GM23338 (cell line): Measurements from ENCODE around the gene LDLRAD3. TPM values are rescaled to one million over a fixed set of nuclear protein-coding genes. Genes with fewer than 3 reads are reported as not detected.

Source experiments
- ATAC-seq: fragments of 200-7000 bp; cut with Tn5 transposase; 3 replicates; pipeline ENCODE4 v1.9.1; 2020
- DNase-seq: peaks from one replicate; pipeline ENCODE4 v3.0.0-alpha.2; 2015; ENCODE audit warnings: low spot score
- H2AFZ ChIP-seq: fragments of 200-600 bp; sonication (generic); 2 replicates; pipeline ENCODE4 v1.8.0; 2016; ENCODE audit warnings: antibody characterized with exemption, mild to moderate bottlenecking, moderate library complexity
- H3F3A ChIP-seq: fragments of 200-600 bp; sonication (generic); replicated peaks from 2 replicates; pipeline ENCODE4 v1.8.0; 2017; ENCODE audit warnings: antibody characterized with exemption, mixed run types, low read depth
- H3K27ac ChIP-seq: fragments of 200-600 bp; sonication (generic); 2 replicates; pipeline ENCODE4 v1.6.1; 2016; ENCODE audit warnings: low read depth
- H3K27me3 ChIP-seq: fragments of 200-600 bp; sonication (generic); 2 replicates; pipeline ENCODE4 v1.8.0; 2016; ENCODE audit warnings: mild to moderate bottlenecking, mixed run types, moderate library complexity; ENCODE audit not compliant: insufficient read depth
- H3K36me3 ChIP-seq: fragments of 200-600 bp; sonication (generic); 2 replicates; pipeline ENCODE4 v1.8.0; 2016; ENCODE audit warnings: mild to moderate bottlenecking; ENCODE audit not compliant: insufficient read depth
- H3K4me1 ChIP-seq: fragments of 200-600 bp; sonication (generic); 2 replicates; pipeline ENCODE4 v1.8.0; 2016; ENCODE audit warnings: mild to moderate bottlenecking, moderate library complexity; ENCODE audit not compliant: insufficient read depth
- H3K4me2 ChIP-seq: fragments of 200-600 bp; sonication (generic); 2 replicates; pipeline ENCODE4 v1.7.1; 2017; ENCODE audit warnings: mixed run types
- H3K4me3 ChIP-seq: fragments of 200-600 bp; sonication (generic); 2 replicates; pipeline ENCODE4 v1.6.1; 2016; ENCODE audit warnings: mixed run types
- H3K79me2 ChIP-seq: fragments of 200-600 bp; sonication (generic); replicated peaks from 2 replicates; pipeline ENCODE4 v1.8.0; 2017; ENCODE audit warnings: mild to moderate bottlenecking; ENCODE audit not compliant: insufficient read depth
- H3K9me2 ChIP-seq: fragments of 200-600 bp; sonication (generic); 2 replicates; pipeline ENCODE4 v1.8.0; 2017; ENCODE audit not compliant: insufficient read depth
- H4K20me1 ChIP-seq: fragments of 200-600 bp; sonication (generic); replicated peaks from 2 replicates; pipeline ENCODE4 v1.8.0; 2017; ENCODE audit warnings: mild to moderate bottlenecking; ENCODE audit not compliant: insufficient read depth
- H3K27ac Mint-ChIP-seq: 2 replicates; pipeline ENCODE4 v1.8.0; 2020; ENCODE audit warnings: inconsistent platforms, mild to moderate bottlenecking, moderate library complexity, mixed read lengths
- H3K27me3 Mint-ChIP-seq: 3 replicates; pipeline ENCODE4 v1.8.0; 2022; ENCODE audit warnings: low read depth, mild to moderate bottlenecking, moderate library complexity, mixed read lengths, inconsistent platforms; ENCODE audit not compliant: insufficient read depth, poor library complexity
- H3K36me3 Mint-ChIP-seq: 3 replicates; pipeline ENCODE4 v1.8.0; 2021; ENCODE audit warnings: low read depth, mild to moderate bottlenecking, inconsistent platforms, moderate library complexity, mixed read lengths
- H3K4me1 Mint-ChIP-seq: 3 replicates; pipeline ENCODE4 v1.8.0; 2020; ENCODE audit warnings: mild to moderate bottlenecking, inconsistent platforms, mixed read lengths
- H3K4me3 Mint-ChIP-seq: 3 replicates; pipeline ENCODE4 v1.8.0; 2021; ENCODE audit warnings: moderate library complexity, mild to moderate bottlenecking, inconsistent platforms, mixed read lengths
- H3K9me3 Mint-ChIP-seq: 3 replicates; pipeline ENCODE4 v1.8.0; 2020; ENCODE audit warnings: moderate library complexity, mild to moderate bottlenecking, inconsistent platforms, mixed read lengths
- EZH2phosphoT487 ChIP-seq: fragments of 200-600 bp; sonication (generic); IDR thresholded peaks from one replicate; pipeline ENCODE4 v1.8.1; 2018; ENCODE audit warnings: antibody characterized with exemption; ENCODE audit not compliant: unreplicated experiment
- NANOG ChIP-seq: IDR thresholded peaks from 2 replicates; pipeline ENCODE4 v1.6.1; 2016; ENCODE audit warnings: antibody characterized with exemption, borderline replicate concordance
- POLR2AphosphoS5 ChIP-seq: IDR thresholded peaks from 2 replicates; pipeline ENCODE4 v1.6.1; 2016; ENCODE audit warnings: antibody characterized with exemption, low read depth
- STAT1 ChIP-seq: IDR thresholded peaks from one replicate; pipeline ENCODE4 v1.6.1; 2016; ENCODE audit warnings: antibody characterized with exemption; ENCODE audit not compliant: unreplicated experiment
- ZNF114 ChIP-seq: fragments of 250-450 bp; sonication (Bioruptor Pico); IDR thresholded peaks from 2 replicates; pipeline ENCODE4 v1.5.0; 2020; ENCODE audit warnings: mild to moderate bottlenecking, moderate library complexity
- ZNF331 ChIP-seq: fragments of 250-450 bp; sonication (Bioruptor Pico); IDR thresholded peaks from 2 replicates; pipeline ENCODE4 v1.5.0; 2020; ENCODE audit warnings: low read depth, mild to moderate bottlenecking, moderate library complexity
- polyA plus RNA-seq: library from polyadenylated mRNA; unstranded; fragments of >200 nt; fragmentation: Nextera tagmentation; extraction: Ambion mirVana; gene quantifications from 2 replicates; pipeline ENCODE4 v1.2.1, GENCODE V29; 2016
- total RNA-seq: library from RNA; depleted of rRNA; stranded (reverse); fragments of >200 nt; shearing (Covaris generic); gene quantifications from 2 replicates; pipeline ENCODE4 v1.2.3, GENCODE V29; 2014
- TF ChIP-seq, protein P1 (sequence below): fragments of 250-450 bp; sonication (Bioruptor Pico); IDR thresholded peaks from 2 replicates; pipeline ENCODE4 v1.5.0; 2020; ENCODE audit warnings: mild to moderate bottlenecking, moderate library complexity
- TF ChIP-seq, protein P2 (sequence below): IDR thresholded peaks from one replicate; pipeline ENCODE4 v1.6.1; 2018; ENCODE audit warnings: antibody characterized with exemption; ENCODE audit not compliant: unreplicated experiment

The LDLRAD3 gene
- total and polyA plus RNA-seq, 2 experiments from 2014 or later = 8.5 to 19.4 TPM

- H3K9me3 Mint-ChIP-seq = no peaks in the 10 kb centered on the region
- no peak overlapping the region for H3K4me3 Mint-ChIP-seq
- Histone ChIP-seq H3K4me3 (no peak overlapping the region), H3K9me2 (peaks cover 16% of the 10 kb centered on the region; the same call in 1 of the 2 replicates), H3K4me1 (no peaks in the 10 kb centered on the region; the same call in 1 of the 2 replicates), H3K27ac (no peak overlapping the region), H3K79me2 (no peaks in the 10 kb centered on the region), H2AFZ (no peak overlapping the region; the same call in 1 of the 2 replicates), H3F3A (no peaks in the 10 kb centered on the region), H3K36me3 (no peaks in the 10 kb centered on the region), H3K27me3 (no peaks in the 10 kb centered on the region), H4K20me1 (no peaks in the 10 kb centered on the region), H3K4me2 (no peak overlapping the region)
- ATAC-seq (no peak), DNase-seq (no peak)
- TF ChIP-seq, protein P1, sequence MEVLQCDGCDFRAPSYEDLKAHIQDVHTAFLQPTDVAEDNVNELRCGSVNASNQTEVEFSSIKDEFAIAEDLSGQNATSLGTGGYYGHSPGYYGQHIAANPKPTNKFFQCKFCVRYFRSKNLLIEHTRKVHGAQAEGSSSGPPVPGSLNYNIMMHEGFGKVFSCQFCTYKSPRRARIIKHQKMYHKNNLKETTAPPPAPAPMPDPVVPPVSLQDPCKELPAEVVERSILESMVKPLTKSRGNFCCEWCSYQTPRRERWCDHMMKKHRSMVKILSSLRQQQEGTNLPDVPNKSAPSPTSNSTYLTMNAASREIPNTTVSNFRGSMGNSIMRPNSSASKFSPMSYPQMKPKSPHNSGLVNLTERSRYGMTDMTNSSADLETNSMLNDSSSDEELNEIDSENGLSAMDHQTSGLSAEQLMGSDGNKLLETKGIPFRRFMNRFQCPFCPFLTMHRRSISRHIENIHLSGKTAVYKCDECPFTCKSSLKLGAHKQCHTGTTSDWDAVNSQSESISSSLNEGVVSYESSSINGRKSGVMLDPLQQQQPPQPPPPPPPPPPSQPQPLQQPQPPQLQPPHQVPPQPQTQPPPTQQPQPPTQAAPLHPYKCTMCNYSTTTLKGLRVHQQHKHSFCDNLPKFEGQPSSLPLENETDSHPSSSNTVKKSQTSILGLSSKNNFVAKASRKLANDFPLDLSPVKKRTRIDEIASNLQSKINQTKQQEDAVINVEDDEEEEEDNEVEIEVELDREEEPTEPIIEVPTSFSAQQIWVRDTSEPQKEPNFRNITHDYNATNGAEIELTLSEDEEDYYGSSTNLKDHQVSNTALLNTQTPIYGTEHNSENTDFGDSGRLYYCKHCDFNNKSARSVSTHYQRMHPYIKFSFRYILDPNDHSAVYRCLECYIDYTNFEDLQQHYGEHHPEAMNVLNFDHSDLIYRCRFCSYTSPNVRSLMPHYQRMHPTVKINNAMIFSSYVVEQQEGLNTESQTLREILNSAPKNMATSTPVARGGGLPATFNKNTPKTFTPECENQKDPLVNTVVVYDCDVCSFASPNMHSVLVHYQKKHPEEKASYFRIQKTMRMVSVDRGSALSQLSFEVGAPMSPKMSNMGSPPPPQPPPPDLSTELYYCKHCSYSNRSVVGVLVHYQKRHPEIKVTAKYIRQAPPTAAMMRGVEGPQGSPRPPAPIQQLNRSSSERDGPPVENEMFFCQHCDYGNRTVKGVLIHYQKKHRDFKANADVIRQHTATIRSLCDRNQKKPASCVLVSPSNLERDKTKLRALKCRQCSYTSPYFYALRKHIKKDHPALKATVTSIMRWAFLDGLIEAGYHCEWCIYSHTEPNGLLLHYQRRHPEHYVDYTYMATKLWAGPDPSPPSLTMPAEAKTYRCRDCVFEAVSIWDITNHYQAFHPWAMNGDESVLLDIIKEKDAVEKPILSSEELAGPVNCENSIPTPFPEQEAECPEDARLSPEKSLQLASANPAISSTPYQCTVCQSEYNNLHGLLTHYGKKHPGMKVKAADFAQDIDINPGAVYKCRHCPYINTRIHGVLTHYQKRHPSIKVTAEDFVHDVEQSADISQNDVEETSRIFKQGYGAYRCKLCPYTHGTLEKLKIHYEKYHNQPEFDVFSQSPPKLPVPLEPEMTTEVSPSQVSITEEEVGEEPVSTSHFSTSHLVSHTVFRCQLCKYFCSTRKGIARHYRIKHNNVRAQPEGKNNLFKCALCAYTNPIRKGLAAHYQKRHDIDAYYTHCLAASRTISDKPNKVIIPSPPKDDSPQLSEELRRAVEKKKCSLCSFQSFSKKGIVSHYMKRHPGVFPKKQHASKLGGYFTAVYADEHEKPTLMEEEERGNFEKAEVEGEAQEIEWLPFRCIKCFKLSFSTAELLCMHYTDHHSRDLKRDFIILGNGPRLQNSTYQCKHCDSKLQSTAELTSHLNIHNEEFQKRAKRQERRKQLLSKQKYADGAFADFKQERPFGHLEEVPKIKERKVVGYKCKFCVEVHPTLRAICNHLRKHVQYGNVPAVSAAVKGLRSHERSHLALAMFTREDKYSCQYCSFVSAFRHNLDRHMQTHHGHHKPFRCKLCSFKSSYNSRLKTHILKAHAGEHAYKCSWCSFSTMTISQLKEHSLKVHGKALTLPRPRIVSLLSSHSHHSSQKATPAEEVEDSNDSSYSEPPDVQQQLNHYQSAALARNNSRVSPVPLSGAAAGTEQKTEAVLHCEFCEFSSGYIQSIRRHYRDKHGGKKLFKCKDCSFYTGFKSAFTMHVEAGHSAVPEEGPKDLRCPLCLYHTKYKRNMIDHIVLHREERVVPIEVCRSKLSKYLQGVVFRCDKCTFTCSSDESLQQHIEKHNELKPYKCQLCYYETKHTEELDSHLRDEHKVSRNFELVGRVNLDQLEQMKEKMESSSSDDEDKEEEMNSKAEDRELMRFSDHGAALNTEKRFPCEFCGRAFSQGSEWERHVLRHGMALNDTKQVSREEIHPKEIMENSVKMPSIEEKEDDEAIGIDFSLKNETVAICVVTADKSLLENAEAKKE = no peak
- TF ChIP-seq ZNF331 (CRISPR knock-in tag) = no peak
- TF ChIP-seq ZNF114 (CRISPR knock-in tag) = no peak
- TF ChIP-seq, protein P2, sequence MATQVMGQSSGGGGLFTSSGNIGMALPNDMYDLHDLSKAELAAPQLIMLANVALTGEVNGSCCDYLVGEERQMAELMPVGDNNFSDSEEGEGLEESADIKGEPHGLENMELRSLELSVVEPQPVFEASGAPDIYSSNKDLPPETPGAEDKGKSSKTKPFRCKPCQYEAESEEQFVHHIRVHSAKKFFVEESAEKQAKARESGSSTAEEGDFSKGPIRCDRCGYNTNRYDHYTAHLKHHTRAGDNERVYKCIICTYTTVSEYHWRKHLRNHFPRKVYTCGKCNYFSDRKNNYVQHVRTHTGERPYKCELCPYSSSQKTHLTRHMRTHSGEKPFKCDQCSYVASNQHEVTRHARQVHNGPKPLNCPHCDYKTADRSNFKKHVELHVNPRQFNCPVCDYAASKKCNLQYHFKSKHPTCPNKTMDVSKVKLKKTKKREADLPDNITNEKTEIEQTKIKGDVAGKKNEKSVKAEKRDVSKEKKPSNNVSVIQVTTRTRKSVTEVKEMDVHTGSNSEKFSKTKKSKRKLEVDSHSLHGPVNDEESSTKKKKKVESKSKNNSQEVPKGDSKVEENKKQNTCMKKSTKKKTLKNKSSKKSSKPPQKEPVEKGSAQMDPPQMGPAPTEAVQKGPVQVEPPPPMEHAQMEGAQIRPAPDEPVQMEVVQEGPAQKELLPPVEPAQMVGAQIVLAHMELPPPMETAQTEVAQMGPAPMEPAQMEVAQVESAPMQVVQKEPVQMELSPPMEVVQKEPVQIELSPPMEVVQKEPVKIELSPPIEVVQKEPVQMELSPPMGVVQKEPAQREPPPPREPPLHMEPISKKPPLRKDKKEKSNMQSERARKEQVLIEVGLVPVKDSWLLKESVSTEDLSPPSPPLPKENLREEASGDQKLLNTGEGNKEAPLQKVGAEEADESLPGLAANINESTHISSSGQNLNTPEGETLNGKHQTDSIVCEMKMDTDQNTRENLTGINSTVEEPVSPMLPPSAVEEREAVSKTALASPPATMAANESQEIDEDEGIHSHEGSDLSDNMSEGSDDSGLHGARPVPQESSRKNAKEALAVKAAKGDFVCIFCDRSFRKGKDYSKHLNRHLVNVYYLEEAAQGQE = no peak
- TF ChIP-seq POLR2AphosphoS5 = no peak
- TF ChIP-seq NANOG = no peak
- no peak for TF ChIP-seq EZH2phosphoT487
- TF ChIP-seq STAT1 = no peak
- H3K36me3 Mint-ChIP-seq = no peaks in the 10 kb centered on the region
- H3K27me3 Mint-ChIP-seq = peaks cover 2% of the 10 kb centered on the region
- no peak overlapping the region for H3K27ac Mint-ChIP-seq
- H3K4me1 Mint-ChIP-seq = peaks cover 8% of the 10 kb centered on the region
These were observed 26.2 kb upstream of the LDLRAD3 start for GRCh38 chr11:35917676-35918075.
